Gastrocnemius medialis (tissue), 4 donors: ENCODE measurements around the gene ZNF165.

Experiments
- POLR2A ChIP-seq, 2 donors: fragments of 450-650 bp; IDR thresholded peaks; one replicate each; pipeline ENCODE4 v1.6.1; 2017; ENCODE audit warnings: antibody characterized with exemption in 2 of 2, mild to moderate bottlenecking in 2 of 2, moderate library complexity in 2 of 2
- TF ChIP-seq, protein P1 (sequence below), 5 experiments: fragments of 450-650 bp in 3 of 5; fragments of 200-600 bp in 2 of 5; sonication (generic) in 2 of 5; IDR thresholded peaks in 4 of 5; conservative IDR thresholded peaks in 1 of 5; 1 replicate in 4 of 5; 2 replicates in 1 of 5; pipeline ENCODE4 v1.5.1; 2016 to 2019; ENCODE audit warnings: antibody characterized with exemption in 5 of 5, mild to moderate bottlenecking in 3 of 5, moderate library complexity in 3 of 5

DNA sequence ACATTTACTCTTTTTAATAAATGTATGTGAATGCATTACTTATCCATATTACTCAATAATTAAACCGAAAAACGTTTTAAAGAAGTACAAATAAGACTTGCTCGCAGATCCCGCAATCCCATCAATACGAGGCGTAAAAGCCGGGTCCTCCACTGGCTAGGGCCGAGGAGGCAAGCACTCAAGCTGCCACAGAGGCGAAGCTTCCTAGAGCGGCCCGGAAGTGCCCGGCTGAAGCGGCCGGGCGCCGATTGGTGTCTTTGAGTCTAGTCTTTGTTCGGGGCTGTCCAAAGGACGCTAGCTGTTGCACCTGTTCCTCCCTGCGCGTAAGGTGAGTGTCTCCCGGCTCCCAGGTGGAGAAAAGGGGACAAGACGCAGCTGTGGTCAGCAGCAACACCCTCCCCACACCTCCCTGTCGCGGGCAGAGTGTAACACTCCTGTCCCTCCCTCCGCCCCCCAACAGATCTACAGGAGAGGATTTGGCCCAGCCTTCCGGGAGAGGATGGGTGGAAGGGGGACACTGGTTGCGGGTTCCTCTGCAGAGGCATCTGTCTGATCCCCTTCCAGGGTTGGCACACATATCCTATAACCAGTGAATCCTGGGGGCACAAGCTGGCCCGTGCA, 44.1 kb downstream of the ZNF165 start, which contains the start of gene ZSCAN16:
- TF ChIP-seq, protein P1, sequence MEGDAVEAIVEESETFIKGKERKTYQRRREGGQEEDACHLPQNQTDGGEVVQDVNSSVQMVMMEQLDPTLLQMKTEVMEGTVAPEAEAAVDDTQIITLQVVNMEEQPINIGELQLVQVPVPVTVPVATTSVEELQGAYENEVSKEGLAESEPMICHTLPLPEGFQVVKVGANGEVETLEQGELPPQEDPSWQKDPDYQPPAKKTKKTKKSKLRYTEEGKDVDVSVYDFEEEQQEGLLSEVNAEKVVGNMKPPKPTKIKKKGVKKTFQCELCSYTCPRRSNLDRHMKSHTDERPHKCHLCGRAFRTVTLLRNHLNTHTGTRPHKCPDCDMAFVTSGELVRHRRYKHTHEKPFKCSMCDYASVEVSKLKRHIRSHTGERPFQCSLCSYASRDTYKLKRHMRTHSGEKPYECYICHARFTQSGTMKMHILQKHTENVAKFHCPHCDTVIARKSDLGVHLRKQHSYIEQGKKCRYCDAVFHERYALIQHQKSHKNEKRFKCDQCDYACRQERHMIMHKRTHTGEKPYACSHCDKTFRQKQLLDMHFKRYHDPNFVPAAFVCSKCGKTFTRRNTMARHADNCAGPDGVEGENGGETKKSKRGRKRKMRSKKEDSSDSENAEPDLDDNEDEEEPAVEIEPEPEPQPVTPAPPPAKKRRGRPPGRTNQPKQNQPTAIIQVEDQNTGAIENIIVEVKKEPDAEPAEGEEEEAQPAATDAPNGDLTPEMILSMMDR (IDR thresholded peaks at IDR 0.05 in 4 of 5, conservative IDR thresholded peaks at IDR 0.05 in 1 of 5), result no peak
- TF ChIP-seq POLR2A (IDR thresholded peaks at IDR 0.05), result no peak
